ENCODE measurements around the gene ZNF541.
A peak's percentile ranks its signal among the peaks of the same experiment; 100 is the strongest.

Gene ZNF541

DNA sequence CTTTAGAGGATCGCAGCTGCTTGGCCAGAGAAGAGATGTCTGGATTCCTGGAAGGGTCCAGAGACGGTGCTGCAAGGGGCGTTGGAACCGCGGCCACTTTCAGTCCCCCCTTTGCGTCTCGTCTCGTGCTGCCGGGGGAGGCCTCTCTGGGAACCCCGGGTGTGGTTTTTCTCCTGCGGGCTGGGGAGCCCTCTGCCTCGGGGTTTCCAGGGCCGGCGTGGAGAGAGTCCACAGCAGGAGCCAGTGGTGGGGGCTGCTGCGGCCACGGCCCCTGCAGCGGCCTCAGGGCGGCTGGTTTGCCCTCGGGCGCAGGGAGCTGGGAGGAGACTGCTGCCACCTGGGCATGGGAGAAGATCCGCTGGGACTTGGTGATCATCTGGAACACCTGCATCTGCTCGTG lies 28.5 kb downstream of the ZNF541 start:
- FAIRE-seq, result no peak

DNA sequence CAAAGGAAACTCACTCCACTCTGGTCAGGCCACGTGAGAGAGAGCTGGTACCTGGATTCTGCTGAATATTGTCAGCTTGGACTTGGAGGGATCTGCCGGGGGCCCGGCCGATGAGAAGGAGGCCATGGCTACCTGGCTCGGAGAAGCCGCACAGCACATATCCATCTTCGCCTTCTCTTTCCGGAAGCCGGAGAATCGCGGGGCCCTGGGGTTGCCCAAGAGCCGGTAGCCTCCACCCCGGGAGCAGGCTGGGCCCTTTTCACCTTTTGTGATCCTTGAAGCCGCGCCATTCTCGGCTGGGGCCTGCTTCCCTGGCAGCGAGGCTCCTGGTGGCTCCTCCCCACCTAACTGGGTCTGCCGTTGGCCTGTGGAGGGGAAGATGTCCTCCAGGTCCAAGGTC lies 28.9 kb downstream of the ZNF541 start:
- FAIRE-seq, result no peak

DNA sequence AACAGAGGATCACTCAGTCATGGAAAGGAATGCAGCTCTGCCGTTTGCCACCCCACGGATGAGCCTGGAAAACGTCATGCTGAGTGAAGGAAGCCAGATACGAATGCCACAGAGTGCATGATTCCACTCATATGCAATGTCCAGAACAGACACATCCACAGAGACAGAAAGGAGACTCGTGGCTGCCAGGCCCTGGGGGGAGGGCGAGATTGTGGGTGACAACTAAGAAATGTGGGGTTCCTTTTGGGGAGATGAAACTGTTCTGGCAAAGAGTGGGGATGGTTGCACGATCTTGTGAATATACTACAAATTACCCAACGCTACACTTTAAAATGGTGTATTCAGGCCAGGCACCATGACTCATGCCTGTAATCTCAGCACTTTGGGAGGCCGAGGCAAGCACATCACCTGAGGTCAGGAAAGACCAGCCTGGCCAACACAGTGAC lies 30.9 kb downstream of the ZNF541 start:
- FAIRE-seq, result no peak

DNA sequence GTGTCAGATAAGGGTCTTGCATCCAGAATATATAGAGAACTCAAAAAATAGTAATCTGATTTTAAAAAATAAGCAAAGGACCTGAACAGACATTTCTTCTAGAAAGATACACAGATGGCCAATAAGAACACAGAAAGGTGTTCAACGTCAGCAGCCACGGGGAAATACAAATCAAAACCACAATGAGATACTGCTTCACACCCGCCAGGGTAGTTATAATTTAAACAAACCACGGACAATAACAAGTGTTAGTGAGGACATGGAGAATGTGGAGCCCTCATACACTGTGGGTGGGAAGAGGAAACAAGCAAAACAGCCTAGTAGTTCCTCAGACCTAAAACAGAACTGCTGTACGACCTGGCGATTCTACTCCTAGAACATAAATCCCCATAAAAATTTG lies 31.4 kb downstream of the ZNF541 start:
- no peak for FAIRE-seq

DNA sequence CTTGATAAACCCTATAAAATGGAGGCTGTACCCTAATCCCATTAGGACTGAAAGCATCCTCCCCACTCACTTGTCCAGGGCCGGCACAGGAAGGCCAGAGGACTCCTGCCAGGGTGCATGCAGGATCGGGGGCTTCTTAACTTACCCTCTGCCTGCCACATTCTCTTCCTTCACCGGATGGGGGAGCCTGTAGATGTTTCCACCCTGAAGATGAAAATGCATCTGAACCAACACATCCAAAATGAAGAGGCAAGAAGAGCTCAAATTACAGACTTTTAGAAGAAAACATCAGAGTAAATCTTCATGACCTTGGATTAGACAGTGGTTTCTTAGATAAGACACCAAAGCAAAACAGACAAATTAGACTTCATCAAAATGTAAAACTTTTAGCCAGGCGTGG lies 32.2 kb downstream of the ZNF541 start:
- no peak for FAIRE-seq

DNA sequence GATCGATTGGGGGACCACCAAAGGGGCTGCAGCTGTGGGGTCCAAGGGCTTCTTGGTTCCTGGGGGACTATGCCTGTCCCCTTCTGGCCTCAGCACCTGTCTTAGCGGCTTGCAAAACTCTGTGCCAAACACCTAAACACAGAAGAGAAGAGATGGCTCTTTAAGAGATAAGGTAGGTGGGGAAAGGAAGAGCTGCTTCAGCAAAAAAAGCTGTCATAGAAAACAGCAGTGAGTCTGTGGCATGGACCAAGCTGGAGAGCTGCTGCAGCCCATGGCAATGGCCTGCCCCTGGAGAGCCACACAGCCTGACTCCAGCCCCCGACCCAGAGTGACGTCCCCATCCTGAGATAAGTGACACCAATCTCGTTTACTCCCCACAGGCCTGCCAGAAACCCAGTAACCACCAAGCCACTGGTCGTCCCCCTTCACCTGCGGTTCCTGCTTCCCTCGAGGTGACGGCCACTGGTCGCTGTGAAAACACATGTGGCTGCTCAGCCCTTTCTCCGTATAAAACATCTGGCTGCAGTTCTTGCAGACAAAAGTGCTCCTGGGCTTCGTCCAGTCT lies 33.1 kb downstream of the ZNF541 start:
- FAIRE-seq, result no peak

DNA sequence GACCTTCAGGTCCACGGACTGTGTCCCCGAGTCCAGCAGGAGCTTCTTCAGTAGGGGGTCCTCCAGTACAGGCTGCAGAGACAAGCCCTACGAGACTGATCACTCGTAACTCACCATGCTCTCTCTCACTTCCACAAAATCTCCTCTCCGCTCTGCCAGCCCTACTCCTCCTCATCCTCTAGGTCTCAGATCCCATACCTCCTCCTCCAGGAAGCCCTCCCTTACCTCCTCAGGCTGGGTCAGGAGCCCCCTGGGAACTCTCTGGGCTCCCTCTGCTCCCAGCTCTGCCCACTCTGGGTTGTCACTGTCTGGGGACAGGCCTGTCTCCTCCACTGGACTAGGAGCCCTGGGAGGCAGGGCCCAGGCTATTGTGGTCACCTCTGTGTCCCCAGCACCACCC lies 34.1 kb downstream of the ZNF541 start:
- no peak for FAIRE-seq

DNA sequence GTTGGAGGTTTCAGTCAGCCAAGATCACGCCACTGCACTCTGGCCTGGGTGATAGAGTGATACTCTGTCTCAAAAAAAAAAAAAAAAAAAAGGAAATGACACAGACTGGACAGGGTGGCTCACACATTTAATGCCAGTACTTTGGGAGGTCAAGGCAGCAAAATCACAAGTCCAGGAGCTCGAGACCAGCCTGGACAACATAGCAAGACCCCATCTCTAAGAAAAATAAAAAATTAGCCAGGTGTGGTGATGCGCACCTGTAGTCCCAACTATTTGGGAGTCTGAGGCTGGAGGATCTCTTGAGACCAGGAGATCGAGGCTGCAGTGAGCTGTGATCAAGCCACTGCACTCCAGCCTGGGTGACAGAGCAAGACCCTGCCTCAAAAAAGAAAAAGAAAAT lies 35.5 kb downstream of the ZNF541 start:
- FAIRE-seq, result no peak

DNA sequence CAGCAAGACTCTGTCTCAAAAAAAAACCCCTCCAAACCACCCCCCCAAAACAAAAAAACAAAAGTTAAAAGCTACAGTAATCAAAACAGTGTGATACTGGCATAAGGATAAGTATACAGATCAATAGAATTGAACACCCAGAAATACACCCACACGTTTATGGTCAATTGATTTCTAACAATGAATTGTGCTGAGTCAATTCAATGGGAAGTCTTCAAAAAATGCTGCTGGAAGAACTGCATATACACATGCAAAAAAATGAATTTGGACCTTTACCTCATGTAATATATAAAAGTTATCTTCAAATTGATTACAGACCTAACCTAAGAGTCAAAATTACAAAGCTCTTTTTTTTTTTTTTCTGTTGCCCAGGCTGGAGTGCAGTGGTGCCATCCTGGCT lies 38.3 kb downstream of the ZNF541 start:
- no peak for FAIRE-seq

DNA sequence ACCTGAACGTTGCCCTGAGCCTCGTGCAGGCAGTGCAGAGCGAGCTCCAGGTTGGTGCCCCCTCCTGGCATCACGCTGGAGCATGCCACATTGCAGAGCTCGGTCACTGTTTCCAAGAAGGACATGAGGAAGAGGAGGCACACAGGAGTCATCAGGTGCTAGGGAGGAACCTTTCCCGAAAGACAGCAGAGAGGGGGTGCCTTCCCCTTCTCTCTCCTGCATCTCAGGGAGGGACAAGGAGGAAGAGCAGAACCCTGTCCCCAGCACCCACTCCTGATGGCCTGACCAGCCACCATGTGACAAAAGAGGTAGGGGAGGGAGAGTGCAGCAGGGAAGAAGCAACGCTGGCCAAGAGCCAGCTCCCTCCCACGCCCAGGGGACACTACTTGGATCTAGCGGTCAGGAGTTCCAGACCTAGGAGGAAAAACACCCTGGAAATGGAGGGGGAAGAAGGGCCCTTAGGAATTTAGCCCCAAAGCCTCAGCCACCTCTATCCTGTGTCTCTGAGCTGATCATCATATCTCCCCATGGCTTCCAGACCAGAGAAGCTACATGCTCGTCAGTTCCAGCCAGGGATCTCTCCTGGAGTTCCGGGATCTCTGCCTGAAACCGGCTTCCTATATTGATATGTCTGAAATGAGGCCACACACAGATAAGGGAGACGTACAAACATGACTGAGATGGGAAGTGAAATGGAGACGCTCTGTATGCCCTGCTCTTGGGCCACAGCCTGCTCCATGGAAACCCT lies 41.1 kb downstream of the ZNF541 start:
- FAIRE-seq, result no peak

DNA sequence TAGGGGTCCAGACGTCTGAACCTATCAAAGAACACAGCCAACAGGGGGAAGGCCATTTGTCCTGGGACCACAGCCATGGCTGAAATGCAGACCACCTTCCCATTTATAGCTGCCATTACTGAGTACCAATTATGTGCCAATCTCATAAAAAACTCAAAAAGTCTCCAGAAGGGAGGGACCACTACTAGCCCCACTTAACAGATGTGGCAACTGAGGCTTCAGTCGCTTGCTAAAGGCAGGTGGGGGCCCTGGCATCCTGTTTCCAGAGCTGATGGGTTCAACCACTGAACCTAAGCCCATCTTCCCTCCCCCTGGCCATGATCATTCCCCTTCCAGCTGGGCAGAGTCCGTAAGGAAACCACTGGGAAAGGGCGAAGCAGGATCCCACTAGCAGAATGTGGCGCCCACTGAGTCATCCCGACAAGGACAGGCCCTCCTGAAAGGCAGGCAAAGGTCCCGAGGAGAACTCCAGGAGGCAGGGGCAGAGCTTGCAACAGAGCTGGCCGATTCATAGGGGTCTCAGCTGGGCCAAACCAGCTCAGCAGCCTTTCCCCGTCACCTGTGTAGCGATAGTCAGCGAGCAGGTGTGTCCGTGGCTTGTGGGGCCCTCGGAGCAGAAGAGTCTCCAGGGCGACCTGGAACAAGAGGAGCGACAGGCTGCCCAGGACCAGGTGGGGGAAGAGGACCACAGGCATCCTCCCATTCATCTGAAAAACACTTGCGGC lies 43.8 kb downstream of the ZNF541 start:
- no peak for FAIRE-seq

DNA sequence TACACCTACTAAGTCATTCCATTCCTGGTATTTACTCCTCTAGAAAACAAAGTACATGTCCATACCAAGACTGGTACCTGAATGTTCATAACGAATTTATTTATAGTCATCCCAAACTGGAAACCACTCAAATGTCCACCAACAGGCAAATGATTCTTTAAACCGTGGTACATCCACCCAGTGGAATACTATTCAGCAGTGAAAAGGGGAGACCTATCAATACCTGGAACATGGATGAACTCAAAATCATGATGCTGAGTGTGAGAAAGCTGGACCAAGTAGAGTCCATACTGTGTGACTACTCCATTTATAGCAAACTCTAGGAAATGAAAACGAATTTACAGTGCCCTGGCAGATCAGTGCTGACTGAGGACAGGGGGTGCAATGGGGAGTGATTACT lies 46.1 kb downstream of the ZNF541 start:
- FAIRE-seq, result no peak

DNA sequence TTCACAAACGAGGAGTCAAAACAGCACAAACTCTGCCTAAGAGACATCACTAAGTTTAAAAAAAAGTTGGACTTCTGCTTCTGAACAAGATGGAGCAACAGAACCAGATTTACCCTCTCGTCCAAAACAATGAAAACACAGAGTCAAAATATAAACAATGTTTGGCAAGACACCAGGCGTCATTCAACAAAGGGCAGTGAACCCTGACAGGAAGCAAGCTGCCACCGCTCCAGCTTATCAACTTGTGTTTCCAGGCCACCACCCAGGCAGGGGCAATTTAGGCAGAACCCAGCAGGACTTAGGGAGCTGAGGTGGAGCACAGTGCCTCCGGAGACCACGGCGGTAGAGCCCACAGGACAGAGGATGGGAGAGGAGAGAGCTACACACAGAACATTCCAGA lies 49.5 kb downstream of the ZNF541 start:
- FAIRE-seq, result peak; percentile 37

Measured in endometrium (tissue), 2 donors.